NCI-H1092 treated with DMSO at 0.1 percent for 48 hours (cell line): ENCODE data around the gene CREB3L2.
"Not testable (repeated sequence)": the region's sequence is repeated elsewhere in the genome, so short reads cannot be mapped to it uniquely, and the experiment has no call there.

Source experiments
- DNase-seq: peaks from one replicate; lab custom pipeline; 2025; lab: John Stamatoyannopoulos, UW

CREB3L2 gene

GRCh38 chr7:138014201-138014600, 12.3 kb upstream of the CREB3L2 start:
- not testable (repeated sequence) for DNase-seq

GRCh38 chr7:138009350-138009653, 7.4 kb upstream of the CREB3L2 start:
- no peak for DNase-seq

GRCh38 chr7:138008588-138009349, 6.9 kb upstream of the CREB3L2 start:
- peak; percentile 57 for DNase-seq

GRCh38 chr7:138008019-138008587, 6.2 kb upstream of the CREB3L2 start:
- DNase-seq, result no peak

- no peak for DNase-seq
Measured at GRCh38 chr7:138006106-138006505, 4.2 kb upstream of the CREB3L2 start.

GRCh38 chr7:138004936-138005335, 3.0 kb upstream of the CREB3L2 start:
- DNase-seq, result no peak

- DNase-seq, result no peak
Measured at GRCh38 chr7:138004046-138004445, 2.2 kb upstream of the CREB3L2 start.

- no peak for DNase-seq
Measured at GRCh38 chr7:138002828-138003189, 923 bp upstream of the CREB3L2 start.

GRCh38 chr7:138002096-138002827, 376 bp upstream of the CREB3L2 start:
- peak; percentile 100 for DNase-seq

- DNase-seq, result no peak
Measured at GRCh38 chr7:138000081-138000701, 1.7 kb downstream of the CREB3L2 start.

GRCh38 chr7:137999496-138000080, 2.3 kb downstream of the CREB3L2 start:
- DNase-seq, result no peak

- DNase-seq, result no peak
Measured at GRCh38 chr7:137998250-137998649, 3.6 kb downstream of the CREB3L2 start.

- no peak for DNase-seq
Measured at GRCh38 chr7:137996871-137997270, 5.0 kb downstream of the CREB3L2 start.

GRCh38 chr7:137996386-137996851, 5.5 kb downstream of the CREB3L2 start:
- DNase-seq, result no peak

- no peak for DNase-seq
Measured at GRCh38 chr7:137994216-137994615, 7.7 kb downstream of the CREB3L2 start.

- no peak for DNase-seq
Measured at GRCh38 chr7:137993395-137993743, 8.5 kb downstream of the CREB3L2 start.

GRCh38 chr7:137992550-137993394, 9.1 kb downstream of the CREB3L2 start:
- DNase-seq, result no peak

GRCh38 chr7:137992104-137992549, 9.8 kb downstream of the CREB3L2 start:
- no peak for DNase-seq

- DNase-seq, result no peak
Measured at GRCh38 chr7:137990251-137990941, 11.5 kb downstream of the CREB3L2 start.

GRCh38 chr7:137989590-137989989, 12.3 kb downstream of the CREB3L2 start:
- DNase-seq, result no peak

- no peak for DNase-seq
Measured at GRCh38 chr7:137989094-137989493, 12.8 kb downstream of the CREB3L2 start.
